Measurements from ENCODE around the gene RABL6.
"Not testable (repeated sequence)": the region's sequence is repeated elsewhere in the genome, so short reads cannot be mapped to it uniquely, and the experiment has no call there.

Gene RABL6, protein sequence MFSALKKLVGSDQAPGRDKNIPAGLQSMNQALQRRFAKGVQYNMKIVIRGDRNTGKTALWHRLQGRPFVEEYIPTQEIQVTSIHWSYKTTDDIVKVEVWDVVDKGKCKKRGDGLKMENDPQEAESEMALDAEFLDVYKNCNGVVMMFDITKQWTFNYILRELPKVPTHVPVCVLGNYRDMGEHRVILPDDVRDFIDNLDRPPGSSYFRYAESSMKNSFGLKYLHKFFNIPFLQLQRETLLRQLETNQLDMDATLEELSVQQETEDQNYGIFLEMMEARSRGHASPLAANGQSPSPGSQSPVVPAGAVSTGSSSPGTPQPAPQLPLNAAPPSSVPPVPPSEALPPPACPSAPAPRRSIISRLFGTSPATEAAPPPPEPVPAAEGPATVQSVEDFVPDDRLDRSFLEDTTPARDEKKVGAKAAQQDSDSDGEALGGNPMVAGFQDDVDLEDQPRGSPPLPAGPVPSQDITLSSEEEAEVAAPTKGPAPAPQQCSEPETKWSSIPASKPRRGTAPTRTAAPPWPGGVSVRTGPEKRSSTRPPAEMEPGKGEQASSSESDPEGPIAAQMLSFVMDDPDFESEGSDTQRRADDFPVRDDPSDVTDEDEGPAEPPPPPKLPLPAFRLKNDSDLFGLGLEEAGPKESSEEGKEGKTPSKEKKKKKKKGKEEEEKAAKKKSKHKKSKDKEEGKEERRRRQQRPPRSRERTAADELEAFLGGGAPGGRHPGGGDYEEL

GRCh38 chr9:136807281-136808074 is at the start of gene RABL6:
Gene RABL6 (plus strand): TSS chr9:136807948. CDS start chr9:136808197, 249 bp downstream.
- peak; percentile 71 for DNase-seq (ENCODE audit: low spot score)

- DNase-seq (ENCODE audit: low spot score), result no peak
Observed at GRCh38 chr9:136759001-136759400, 48.7 kb upstream of the RABL6 start.

DNA sequence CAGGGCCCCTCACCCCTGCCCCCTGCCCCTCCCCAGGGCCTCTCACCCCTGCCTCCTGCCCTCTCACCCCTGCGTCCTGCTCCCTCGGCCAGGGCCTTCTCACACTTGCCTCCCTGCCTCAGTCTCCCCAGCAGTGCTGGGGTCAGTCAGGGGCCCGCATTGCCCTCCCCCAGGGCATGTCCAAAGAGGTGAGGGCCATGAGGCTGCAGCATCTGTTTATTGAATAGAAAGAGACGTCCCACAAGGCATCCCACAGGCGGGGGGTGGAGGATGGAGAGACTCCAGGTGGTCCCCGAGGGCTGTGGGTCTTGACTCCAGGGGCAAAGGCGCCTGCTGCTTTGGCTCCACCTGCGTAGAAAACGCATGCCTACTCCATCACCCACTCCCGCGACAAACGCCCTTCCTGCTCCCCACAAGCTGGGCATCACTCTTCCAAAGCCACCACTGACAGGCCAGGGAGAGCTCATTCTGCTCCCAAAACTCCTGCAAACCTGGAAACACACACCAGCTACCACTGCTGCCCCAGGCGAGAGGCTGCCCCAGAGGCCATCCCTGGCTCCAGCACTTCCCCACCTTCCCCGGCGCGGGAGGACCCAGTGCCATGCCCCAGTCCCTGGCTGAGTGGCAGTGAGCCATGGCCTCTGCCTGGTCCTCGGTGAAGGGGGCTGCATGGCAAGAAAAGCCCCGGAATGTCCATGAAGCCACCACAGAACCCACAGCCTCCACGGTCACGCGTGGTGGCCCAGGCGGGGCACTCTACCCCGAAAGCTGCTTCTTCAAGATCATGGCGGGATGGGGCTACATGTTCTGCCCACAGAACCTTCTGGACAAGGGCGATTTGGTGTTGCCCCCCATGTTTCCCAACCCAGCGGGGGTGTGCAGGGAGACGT is 48.1 kb upstream of the RABL6 start:
- no peak for DNase-seq (ENCODE audit: low spot score)

- no peak for DNase-seq (ENCODE audit: low spot score)
Observed at GRCh38 chr9:136760424-136760823, 47.3 kb upstream of the RABL6 start.

- peak; percentile 33 for DNase-seq (ENCODE audit: low spot score)
Observed at GRCh38 chr9:136760834-136761544, 46.8 kb upstream of the RABL6 start.

- DNase-seq (ENCODE audit: low spot score), result no peak
Observed at GRCh38 chr9:136761545-136761981, 46.2 kb upstream of the RABL6 start.

- DNase-seq (ENCODE audit: low spot score), result no peak
Observed at GRCh38 chr9:136762221-136762691, 45.5 kb upstream of the RABL6 start.

DNA sequence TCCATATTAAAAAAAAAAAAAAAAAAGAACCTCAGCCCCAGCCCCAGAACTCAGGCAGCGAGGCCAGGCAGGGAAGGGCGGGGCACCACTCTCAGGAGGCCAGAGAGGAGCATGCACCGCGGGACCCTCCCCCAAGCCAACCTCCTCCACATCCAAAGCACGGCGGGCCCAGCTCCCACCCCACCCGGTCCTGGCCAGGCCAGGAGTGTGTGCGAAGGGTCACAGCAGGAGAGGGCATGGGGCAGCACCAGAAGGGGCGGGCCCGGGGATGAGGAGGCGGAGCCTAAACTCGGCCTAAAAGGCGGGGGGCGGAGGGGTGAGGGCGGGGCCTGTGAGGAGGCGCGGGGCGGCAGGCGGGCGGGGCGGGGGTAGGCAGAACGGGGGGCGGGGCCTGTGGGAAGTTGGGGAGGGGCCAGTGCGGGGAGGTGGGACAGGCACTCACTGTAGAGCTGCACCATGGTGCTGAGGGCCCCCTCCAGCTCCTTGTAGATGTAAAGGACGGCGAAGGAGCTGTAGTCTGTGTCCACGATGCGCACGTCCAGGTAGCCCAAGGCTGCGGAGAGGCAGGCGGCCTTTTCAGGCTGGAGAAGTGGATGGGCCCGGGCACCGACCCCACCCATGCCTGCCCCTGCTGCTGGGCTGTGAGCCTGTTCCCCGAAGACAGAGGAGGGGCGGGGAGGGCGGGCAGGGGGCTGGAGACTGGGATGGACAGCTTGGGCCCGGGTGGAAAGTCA is 44.7 kb upstream of the RABL6 start:
- no peak for DNase-seq (ENCODE audit: low spot score)

DNA sequence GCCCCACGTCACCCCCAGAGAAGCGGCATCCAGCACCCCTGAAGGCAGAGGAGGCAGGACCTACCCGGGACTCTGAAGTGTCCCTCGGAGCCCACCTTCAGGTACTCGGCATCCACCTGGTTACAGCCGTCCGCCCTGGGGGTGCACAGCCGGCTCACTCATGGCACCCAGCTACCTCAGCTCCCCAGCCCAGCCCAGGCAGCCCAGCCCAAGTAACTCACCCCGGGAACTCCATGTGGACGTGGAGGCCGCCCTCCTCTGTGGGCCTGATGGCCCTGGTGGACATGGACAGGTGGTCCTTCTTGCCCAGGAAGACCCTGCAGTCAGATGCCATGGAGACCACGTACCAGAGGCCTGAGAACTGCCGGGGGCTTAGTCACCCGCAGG is 44.1 kb upstream of the RABL6 start:
- DNase-seq (ENCODE audit: low spot score), result no peak

GRCh38 chr9:136764301-136764891 is 43.4 kb upstream of the RABL6 start, which contains the start of gene LCN15:
Gene LCN15 (minus strand): TSS chr9:136764518. CDS start chr9:136764488, 30 bp downstream.
- DNase-seq (ENCODE audit: low spot score), result no peak

DNA sequence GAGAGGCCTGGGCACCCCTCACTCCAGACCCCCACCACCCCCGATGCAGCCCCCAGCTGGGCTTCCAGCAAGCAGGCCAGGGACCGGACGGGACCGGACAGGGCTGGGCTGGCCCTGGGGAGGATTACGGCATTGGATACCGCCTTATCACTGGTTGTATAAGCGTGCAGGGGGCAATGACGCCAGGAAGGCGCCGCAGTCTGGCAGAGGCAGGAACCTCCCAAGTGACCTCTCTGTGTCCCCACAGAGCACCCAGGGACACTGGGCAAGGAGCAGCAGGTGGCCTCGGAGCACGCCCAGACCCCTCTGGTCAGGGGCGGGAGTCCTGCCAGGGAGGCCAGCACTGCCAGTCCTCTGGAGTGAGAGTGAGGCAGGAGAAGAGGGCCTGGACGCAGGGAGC is 42.7 kb upstream of the RABL6 start:
- no peak for DNase-seq (ENCODE audit: low spot score)

DNA sequence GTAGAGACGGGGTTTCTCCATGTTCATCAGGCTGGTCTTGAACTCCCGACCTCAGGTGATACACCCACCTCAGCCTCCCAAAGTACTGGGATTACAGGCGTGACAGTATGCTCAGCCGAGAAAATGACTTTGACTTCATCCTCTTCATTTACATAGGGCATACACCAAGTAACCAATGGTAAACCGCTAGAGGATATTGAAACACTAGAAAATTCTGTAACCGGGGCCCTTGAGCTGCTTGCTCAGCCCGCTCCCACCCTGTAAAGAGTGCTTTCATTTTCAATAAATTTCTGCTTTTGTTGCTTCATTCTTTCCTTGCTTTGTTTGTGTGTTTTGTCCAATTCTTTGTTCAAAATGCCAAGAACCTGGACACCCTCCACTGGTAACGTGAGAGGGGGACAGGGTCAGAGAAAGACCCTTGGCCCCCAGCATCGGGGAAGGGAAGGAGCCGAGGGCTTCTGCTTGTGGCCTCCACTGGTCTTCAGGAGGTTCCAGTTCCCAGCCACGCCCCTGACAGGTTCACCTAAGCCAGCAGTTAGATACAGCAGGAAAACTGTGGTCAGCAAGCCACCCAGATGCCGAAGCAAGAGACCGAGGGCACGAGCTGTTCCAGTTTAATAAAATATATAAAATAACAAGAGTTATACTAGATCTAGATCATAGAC is 41.9 kb upstream of the RABL6 start:
- not testable (repeated sequence) for DNase-seq (ENCODE audit: low spot score)

- not testable (repeated sequence) for DNase-seq (ENCODE audit: low spot score)
Observed at GRCh38 chr9:136766410-136767120, 41.2 kb upstream of the RABL6 start.

DNA sequence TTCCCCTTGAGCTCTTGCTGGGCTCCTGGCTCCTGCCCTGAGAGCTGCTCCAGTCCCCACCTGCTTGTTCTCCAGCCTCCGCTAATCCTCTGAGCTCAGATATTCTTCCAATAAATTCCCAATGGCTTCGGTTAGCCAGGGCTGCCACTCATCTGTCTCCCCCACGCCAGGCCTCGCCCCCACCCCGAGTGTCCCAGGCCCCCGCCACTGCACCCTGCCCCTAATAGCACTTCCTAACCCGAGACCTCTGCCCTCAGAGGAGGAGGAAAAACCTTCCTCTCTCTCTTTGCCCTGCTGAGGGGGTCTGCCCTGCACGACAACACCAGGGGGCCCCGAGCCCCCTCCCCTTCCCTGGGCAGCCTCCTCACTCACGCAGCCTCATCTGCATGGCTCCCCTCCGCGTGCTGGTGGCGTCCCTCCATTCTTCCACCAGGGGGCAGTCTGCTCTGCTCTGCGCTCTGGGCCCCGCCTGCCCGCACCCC is 38.0 kb upstream of the RABL6 start:
- DNase-seq (ENCODE audit: low spot score), result no peak

- no peak for DNase-seq (ENCODE audit: low spot score)
Observed at GRCh38 chr9:136771907-136772415, 35.8 kb upstream of the RABL6 start.

DNA sequence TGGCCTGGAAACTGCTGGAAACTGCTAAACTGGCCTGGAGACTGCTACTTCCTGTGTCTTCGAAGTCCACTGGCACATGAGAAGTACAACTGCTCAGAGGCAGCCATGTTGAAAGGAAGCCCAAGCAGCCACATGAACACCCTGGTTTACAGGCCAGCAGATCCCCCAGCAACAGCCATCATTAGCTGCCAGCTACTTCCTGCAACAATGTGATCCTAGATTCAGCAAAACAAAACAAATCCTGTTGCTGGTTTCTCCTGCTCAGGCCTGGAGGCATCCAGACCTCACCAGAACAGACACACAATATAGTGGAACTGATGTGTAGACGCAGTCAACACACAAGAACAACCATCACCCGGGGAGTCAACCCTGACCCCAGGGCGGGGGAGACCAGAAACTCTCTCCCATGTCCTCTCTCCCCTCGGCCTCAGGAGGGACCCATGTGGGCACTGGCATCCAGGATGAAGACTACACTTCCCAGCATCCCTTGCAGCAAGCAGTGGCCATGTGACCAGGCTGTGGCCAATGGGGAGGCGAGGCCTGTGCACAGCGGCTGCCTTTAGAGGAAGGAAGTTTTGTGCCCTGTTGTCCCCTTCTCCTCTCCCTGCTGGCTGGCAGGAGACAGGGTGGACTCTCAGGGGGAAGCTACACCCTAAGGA is 34.2 kb upstream of the RABL6 start:
- DNase-seq (ENCODE audit: low spot score), result no peak

DNA sequence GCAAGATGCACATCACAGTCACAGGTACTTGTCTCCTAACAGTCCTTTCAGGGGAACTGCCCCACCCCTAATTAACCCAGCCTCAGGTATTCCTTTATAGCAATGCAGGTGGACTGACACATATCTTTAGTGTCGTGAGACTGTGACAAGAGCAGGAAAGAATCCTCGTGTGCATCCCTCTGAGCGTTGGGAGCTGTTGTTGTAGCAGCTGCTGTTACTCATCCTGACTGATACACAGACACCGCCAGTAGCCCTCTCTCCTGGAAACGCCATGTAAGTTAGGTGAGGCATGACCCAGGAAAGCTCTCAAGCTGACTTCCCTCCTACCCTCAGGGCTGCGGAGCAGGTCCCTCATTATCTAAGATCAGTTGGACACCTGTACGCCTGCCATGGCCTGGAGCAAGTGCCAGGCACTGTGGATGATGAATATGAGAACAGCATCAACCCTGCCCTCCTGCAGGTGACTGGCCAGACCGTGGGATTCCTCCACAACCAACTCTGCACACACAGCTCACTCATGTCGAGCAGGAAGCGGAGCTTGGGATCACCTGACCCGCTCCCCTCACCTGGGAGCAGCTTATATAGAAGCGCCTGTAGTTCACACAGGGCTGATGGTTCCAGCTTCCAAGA is 33.2 kb upstream of the RABL6 start:
- DNase-seq (ENCODE audit: low spot score), result no peak
